GM06990 (cell line): Measurements from ENCODE around the gene SERPINA1.

Experiments
- DNase-seq: peaks from one replicate; pipeline ENCODE4 v3.0.0-alpha.2; 2011; ENCODE audit not compliant: insufficient read length; ENCODE audit errors: extremely low read depth
- H3K27me3 ChIP-seq: replicated peaks from 2 replicates; pipeline ENCODE4 v1.6.0; 2011; ENCODE audit warnings: low read length; ENCODE audit not compliant: control insufficient read depth, insufficient read depth
- H3K36me3 ChIP-seq: 2 replicates; pipeline ENCODE4 v1.5.1; 2011; ENCODE audit warnings: low read length; ENCODE audit not compliant: control insufficient read depth, insufficient read depth
- H3K4me3 ChIP-seq: replicated peaks from 2 replicates; pipeline ENCODE4 v1.5.1; 2011; ENCODE audit warnings: low read depth, mild to moderate bottlenecking, control low read depth, low read length
- TF ChIP-seq, protein P1 (sequence below): IDR thresholded peaks from 2 replicates; pipeline ENCODE4 v1.5.1; 2011; ENCODE audit warnings: low read length, control low read depth, mild to moderate bottlenecking, inconsistent platforms; ENCODE audit not compliant: insufficient read depth, poor library complexity, severe bottlenecking

SERPINA1 gene

DNA sequence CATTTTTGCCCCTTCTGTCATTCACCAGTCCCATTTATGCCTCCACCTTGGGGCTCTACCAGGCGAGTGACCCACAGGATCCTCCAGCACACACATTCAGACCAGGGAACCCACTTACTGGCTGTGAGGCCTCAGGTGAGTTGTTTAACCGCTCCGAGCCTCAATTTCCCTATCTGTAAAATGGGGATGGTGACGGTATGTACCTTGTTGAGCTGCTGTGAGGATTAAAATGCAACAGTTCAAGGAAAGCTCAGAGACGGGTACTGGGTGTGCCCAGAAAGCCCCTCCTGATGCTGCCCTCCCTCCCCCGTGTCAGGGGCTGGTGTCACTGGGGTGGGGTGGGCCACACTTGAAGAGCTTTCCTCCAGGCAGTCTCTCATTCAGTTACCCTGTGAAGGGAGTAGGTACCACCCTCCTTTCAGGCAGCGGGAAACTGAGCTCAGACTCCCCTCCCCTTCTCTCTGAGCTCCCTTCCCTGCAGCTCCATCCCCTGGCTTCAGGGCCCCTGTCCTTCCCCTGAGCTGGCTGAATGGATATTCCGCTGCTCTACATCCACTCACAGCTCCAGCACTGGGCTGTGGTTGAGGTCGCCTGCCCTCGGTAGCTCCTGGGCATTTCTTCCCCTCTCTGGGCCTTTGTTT lies 1.4 kb upstream of the SERPINA1 start:
- Histone ChIP-seq H3K4me3 (no peak overlapping the region), H3K27me3 (no peaks in the 10 kb centered on the region), H3K36me3 (no peaks in the 10 kb centered on the region)
- DNase-seq: no peak
- TF ChIP-seq, protein P1, sequence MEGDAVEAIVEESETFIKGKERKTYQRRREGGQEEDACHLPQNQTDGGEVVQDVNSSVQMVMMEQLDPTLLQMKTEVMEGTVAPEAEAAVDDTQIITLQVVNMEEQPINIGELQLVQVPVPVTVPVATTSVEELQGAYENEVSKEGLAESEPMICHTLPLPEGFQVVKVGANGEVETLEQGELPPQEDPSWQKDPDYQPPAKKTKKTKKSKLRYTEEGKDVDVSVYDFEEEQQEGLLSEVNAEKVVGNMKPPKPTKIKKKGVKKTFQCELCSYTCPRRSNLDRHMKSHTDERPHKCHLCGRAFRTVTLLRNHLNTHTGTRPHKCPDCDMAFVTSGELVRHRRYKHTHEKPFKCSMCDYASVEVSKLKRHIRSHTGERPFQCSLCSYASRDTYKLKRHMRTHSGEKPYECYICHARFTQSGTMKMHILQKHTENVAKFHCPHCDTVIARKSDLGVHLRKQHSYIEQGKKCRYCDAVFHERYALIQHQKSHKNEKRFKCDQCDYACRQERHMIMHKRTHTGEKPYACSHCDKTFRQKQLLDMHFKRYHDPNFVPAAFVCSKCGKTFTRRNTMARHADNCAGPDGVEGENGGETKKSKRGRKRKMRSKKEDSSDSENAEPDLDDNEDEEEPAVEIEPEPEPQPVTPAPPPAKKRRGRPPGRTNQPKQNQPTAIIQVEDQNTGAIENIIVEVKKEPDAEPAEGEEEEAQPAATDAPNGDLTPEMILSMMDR: no peak

DNA sequence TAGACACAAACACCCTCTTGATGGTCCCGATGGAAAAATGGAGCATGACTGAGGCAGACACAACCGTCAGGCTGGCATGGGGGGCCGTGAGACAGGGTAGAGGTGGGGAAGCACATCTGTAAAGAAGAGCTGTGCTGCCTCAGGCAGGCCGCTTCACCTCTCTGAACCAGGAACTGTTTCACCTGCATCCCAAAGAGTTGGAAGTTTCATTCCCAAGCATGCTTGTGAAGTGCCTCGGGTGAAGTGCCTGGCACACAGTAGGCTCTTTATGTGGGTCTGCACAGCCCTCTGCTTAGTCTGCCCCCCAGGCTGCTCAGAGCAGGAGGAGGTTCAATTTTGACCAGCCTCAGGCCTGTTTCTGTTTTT lies 685 bp upstream of the SERPINA1 start:
- Histone ChIP-seq H3K27me3 (no peaks in the 10 kb centered on the region), H3K4me3 (no peak overlapping the region), H3K36me3 (no peaks in the 10 kb centered on the region)
- TF ChIP-seq, protein P1: no peak
- no peak for DNase-seq

DNA sequence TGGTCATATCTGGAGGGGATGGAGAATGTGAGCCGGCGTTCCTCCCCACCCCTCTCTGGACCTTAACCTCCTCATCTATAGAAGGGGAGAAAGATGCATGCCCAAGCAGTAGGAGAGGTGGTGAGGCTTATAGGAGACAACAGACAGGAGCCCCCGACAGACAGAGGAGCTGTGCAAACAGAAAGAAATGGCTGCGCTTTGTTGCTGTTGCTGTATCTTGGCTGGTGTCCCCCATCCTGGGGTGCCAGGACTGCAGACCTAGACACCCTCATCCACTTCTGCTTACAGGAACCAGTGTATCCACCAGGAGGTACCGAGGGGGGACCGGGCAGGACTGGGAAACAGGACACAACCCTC lies 397 bp downstream of the SERPINA1 start:
- TF ChIP-seq, protein P1: no peak
- Histone ChIP-seq H3K36me3 (no peaks in the 10 kb centered on the region), H3K4me3 (no peak overlapping the region), H3K27me3 (no peaks in the 10 kb centered on the region)
- DNase-seq: no peak

DNA sequence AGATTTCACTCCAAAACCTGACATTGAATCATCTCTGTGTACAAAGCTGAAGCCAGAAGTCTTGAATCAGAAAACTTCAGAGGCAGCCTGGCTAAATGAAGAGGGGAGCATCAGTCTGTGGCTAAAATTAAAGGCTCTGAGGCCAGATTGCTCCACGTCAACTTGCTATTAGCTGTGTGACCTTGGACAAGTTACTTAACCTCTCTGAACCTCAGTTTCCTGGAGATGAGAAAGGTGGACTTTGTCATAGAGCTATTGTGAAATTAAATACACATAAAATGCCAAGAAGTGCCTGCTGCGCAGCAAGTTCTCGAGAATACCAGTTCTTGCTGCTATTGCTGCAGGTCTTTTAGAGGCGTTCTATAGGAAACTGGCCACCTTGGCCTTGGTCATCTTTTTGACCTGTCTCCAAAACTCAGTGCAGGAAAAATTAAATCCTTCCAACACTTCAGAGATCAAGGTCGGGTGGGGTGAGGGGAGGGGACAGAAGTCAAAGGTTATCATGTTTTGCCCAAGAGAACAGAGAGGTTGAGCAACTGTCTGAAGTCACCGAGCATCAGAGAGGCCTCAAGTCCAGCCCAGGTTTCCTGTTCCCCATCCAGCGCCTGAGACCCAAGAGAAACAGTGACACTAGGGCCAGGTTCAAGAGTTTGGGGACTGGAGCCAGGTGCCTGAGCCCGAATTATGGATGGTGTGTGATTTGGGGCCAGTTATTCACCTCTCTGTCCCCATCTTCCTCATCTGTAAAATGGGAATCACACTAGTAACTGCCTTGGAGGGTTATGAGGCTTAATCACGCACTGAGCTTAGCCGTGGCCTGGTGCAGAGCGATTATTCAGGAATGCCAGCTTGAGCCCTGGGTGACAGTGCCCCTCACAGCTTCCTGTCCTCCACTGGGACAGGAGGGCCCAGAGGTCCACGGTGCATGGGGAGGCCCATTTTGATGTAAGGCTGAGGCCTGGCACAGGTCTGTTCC lies 1.1 kb downstream of the SERPINA1 start:
- DNase-seq: no peak
- H3K4me3 ChIP-seq: no peak overlapping the region
- H3K36me3 ChIP-seq: no peaks in the 10 kb centered on the region
- TF ChIP-seq, protein P1: no peak
- H3K27me3 ChIP-seq: no peaks in the 10 kb centered on the region

DNA sequence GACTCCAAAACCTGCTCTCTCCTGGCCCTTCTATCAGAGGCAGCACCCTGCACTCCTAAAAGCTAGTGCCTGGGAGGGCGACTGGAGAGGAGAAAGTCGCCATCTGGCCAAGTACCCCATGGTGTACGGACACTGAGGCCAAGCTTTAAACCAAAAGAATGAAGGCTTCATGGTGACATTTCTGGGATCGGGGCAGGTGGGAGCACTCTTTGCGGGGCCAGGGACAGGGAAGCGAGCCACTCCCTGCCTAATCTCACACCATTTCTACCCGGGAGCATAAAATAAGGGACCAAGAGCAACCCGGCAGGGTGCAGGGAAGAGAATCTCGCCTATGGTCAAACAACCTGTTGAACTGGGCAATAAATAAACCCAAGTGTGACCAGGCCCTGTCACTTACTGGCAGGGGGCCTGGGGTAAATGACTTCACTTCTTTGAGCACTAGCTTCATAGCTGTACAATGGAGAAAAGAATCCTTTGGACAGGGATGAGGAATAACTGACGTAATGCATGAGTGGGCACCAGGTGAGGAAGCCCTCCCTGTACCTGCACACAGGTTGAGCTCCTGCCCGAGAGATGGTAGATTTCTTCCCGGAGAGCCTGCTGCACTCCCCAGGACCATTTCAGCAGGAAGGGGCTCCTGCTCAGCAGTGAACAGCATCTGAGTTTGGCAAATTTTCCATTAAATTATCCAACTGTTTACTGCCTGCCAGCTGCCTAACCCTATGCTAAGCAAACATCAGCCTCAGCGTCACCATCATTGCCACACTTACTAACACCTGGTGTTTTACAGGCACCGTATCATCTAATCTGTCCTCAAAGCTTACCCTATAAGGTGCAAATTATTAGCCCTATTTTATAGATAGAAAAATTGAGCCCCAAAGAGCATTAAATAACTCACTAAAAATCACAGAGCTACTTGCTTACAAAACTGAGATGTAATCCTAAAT lies 2.0 kb downstream of the SERPINA1 start:
- no peak for DNase-seq
- Histone ChIP-seq H3K27me3 (no peaks in the 10 kb centered on the region), H3K4me3 (no peak overlapping the region), H3K36me3 (no peaks in the 10 kb centered on the region)
- TF ChIP-seq, protein P1: no peak
